Epithelial cell of proximal tubule (primary cell): ENCODE data around the gene MAPK8IP1. TPM values are rescaled to one million over a fixed set of nuclear protein-coding genes. Genes with fewer than 3 reads are reported as not detected.

Source experiments
- DNase-seq: peaks from one replicate; pipeline ENCODE4 v3.0.0-alpha.2; 2011; ENCODE audit warnings: low read depth
- H3K4me3 ChIP-seq: 2 replicates; pipeline ENCODE4 v1.5.1; 2011; ENCODE audit warnings: low read depth, mild to moderate bottlenecking, low read length
- total RNA-seq: library from RNA; depleted of rRNA; stranded (reverse); fragments of >200 nt; gene quantifications from 2 replicates; pipeline ENCODE4 v1.2.3, GENCODE V29; 2015
- TF ChIP-seq, protein P1 (sequence below): conservative IDR thresholded peaks from 2 replicates; pipeline ENCODE4 v1.5.1; 2012; ENCODE audit warnings: low read depth, mild to moderate bottlenecking, low read length

Gene MAPK8IP1
- total RNA-seq, 1 donor from 2014 or later, result 10.1 TPM

DNA sequence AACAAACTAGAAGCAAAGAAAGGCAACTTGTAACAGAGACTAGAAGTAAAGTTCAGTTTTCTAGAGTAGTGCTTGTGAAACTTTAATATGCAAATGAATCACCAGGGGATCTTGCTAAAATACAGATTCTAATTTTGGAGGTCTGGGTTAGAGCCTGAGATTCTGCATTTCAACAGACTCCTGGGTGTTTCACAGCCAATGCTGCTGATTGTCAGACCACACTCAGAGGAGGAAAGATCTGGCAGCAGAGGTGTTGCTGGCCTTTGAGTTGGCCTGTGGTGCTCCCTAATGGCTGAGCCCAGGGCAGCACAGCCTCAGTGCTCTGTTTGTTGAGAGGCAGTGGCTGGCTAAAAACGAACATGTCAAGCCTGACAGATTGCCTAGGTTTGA is 32.7 kb upstream of the MAPK8IP1 start:
- no peak overlapping the region for H3K4me3 ChIP-seq
- DNase-seq, result no peak
- TF ChIP-seq, protein P1, sequence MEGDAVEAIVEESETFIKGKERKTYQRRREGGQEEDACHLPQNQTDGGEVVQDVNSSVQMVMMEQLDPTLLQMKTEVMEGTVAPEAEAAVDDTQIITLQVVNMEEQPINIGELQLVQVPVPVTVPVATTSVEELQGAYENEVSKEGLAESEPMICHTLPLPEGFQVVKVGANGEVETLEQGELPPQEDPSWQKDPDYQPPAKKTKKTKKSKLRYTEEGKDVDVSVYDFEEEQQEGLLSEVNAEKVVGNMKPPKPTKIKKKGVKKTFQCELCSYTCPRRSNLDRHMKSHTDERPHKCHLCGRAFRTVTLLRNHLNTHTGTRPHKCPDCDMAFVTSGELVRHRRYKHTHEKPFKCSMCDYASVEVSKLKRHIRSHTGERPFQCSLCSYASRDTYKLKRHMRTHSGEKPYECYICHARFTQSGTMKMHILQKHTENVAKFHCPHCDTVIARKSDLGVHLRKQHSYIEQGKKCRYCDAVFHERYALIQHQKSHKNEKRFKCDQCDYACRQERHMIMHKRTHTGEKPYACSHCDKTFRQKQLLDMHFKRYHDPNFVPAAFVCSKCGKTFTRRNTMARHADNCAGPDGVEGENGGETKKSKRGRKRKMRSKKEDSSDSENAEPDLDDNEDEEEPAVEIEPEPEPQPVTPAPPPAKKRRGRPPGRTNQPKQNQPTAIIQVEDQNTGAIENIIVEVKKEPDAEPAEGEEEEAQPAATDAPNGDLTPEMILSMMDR, result peak; percentile 26

- H3K4me3 ChIP-seq, result no peak overlapping the region
- DNase-seq, result no peak
- TF ChIP-seq, protein P1, result no peak
Measured at GRCh38 chr11:45853332-45854219, 31.9 kb upstream of the MAPK8IP1 start.

- no peak overlapping the region for H3K4me3 ChIP-seq
- TF ChIP-seq, protein P1, result no peak
- no peak for DNase-seq
Measured at GRCh38 chr11:45855308-45855707, 30.1 kb upstream of the MAPK8IP1 start.

DNA sequence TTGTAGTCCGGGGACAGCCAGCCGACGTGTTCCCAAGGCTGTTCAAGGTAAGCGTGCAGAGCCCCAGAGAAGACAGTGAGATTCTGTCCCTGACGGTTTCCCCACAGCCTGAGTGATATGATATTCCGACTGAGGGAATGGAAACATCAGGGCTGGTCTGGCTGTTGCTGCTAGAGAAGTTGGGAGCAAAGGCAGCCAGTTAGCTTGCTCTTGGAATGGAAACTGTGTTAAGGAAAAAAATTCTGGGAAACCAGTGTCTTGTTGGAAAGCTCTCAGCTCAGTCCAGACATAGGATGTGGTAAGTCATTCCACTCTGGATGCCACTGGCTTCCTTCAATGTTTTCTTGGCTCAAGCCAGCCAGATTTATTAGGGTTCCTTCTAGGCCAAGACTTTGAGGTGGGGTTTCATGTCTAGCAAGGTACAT is 29.4 kb upstream of the MAPK8IP1 start:
- TF ChIP-seq, protein P1, result no peak
- H3K4me3 ChIP-seq, result no peak overlapping the region
- DNase-seq, result no peak

DNA sequence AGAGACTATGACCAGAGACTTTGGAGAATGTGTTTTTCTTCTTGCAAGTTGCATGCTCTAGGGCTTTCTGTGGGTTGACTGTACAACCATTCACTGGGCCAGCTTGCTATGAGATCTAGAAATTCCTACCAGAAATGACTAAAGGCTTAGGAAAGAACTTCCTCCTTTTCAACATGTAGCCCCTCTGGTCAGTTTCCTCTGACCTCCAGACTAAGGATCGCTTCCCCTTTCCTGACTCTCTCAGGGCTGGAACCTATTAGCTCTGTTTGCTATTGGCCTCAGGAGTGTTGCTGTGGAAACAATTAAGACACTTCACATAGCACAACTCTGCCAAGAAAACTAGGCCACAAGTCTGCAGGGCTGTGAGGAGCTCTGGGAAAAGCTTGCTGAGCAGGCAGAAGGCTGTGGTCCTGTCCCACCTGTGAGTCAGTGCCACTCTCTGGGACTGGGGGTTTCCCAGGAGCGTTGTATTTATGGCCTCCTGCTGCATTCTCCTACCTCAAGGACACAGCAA is 27.4 kb upstream of the MAPK8IP1 start:
- no peak overlapping the region for H3K4me3 ChIP-seq
- TF ChIP-seq, protein P1, result no peak
- peak; percentile 99 for DNase-seq

GRCh38 chr11:45858751-45859398 is 26.6 kb upstream of the MAPK8IP1 start:
- no peak overlapping the region for H3K4me3 ChIP-seq
- TF ChIP-seq, protein P1, result no peak
- DNase-seq, result no peak
